GM23338 (cell line): Measurements from ENCODE around the gene SLC30A10. TPM values are rescaled to one million over a fixed set of nuclear protein-coding genes. Genes with fewer than 3 reads are reported as not detected.

Experiments
- ATAC-seq: fragments of 200-7000 bp; cut with Tn5 transposase; 3 replicates; pipeline ENCODE4 v1.9.1; 2020
- DNase-seq: peaks from one replicate; pipeline ENCODE4 v3.0.0-alpha.2; 2015; ENCODE audit warnings: low spot score
- H2AFZ ChIP-seq: fragments of 200-600 bp; sonication (generic); 2 replicates; pipeline ENCODE4 v1.8.0; 2016; ENCODE audit warnings: antibody characterized with exemption, mild to moderate bottlenecking, moderate library complexity
- H3F3A ChIP-seq: fragments of 200-600 bp; sonication (generic); replicated peaks from 2 replicates; pipeline ENCODE4 v1.8.0; 2017; ENCODE audit warnings: antibody characterized with exemption, mixed run types, low read depth
- H3K27ac ChIP-seq: fragments of 200-600 bp; sonication (generic); 2 replicates; pipeline ENCODE4 v1.6.1; 2016; ENCODE audit warnings: low read depth
- H3K27me3 ChIP-seq: fragments of 200-600 bp; sonication (generic); 2 replicates; pipeline ENCODE4 v1.8.0; 2016; ENCODE audit warnings: mild to moderate bottlenecking, mixed run types, moderate library complexity; ENCODE audit not compliant: insufficient read depth
- H3K36me3 ChIP-seq: fragments of 200-600 bp; sonication (generic); 2 replicates; pipeline ENCODE4 v1.8.0; 2016; ENCODE audit warnings: mild to moderate bottlenecking; ENCODE audit not compliant: insufficient read depth
- H3K4me1 ChIP-seq: fragments of 200-600 bp; sonication (generic); 2 replicates; pipeline ENCODE4 v1.8.0; 2016; ENCODE audit warnings: mild to moderate bottlenecking, moderate library complexity; ENCODE audit not compliant: insufficient read depth
- H3K4me2 ChIP-seq: fragments of 200-600 bp; sonication (generic); 2 replicates; pipeline ENCODE4 v1.7.1; 2017; ENCODE audit warnings: mixed run types
- H3K4me3 ChIP-seq: fragments of 200-600 bp; sonication (generic); 2 replicates; pipeline ENCODE4 v1.6.1; 2016; ENCODE audit warnings: mixed run types
- H3K79me2 ChIP-seq: fragments of 200-600 bp; sonication (generic); replicated peaks from 2 replicates; pipeline ENCODE4 v1.8.0; 2017; ENCODE audit warnings: mild to moderate bottlenecking; ENCODE audit not compliant: insufficient read depth
- H3K9me2 ChIP-seq: fragments of 200-600 bp; sonication (generic); 2 replicates; pipeline ENCODE4 v1.8.0; 2017; ENCODE audit not compliant: insufficient read depth
- H4K20me1 ChIP-seq: fragments of 200-600 bp; sonication (generic); replicated peaks from 2 replicates; pipeline ENCODE4 v1.8.0; 2017; ENCODE audit warnings: mild to moderate bottlenecking; ENCODE audit not compliant: insufficient read depth
- H3K27ac Mint-ChIP-seq: 2 replicates; pipeline ENCODE4 v1.8.0; 2020; ENCODE audit warnings: inconsistent platforms, mild to moderate bottlenecking, moderate library complexity, mixed read lengths
- H3K27me3 Mint-ChIP-seq: 3 replicates; pipeline ENCODE4 v1.8.0; 2022; ENCODE audit warnings: low read depth, mild to moderate bottlenecking, moderate library complexity, mixed read lengths, inconsistent platforms; ENCODE audit not compliant: insufficient read depth, poor library complexity
- H3K36me3 Mint-ChIP-seq: 3 replicates; pipeline ENCODE4 v1.8.0; 2021; ENCODE audit warnings: low read depth, mild to moderate bottlenecking, inconsistent platforms, moderate library complexity, mixed read lengths
- H3K4me1 Mint-ChIP-seq: 3 replicates; pipeline ENCODE4 v1.8.0; 2020; ENCODE audit warnings: mild to moderate bottlenecking, inconsistent platforms, mixed read lengths
- H3K4me3 Mint-ChIP-seq: 3 replicates; pipeline ENCODE4 v1.8.0; 2021; ENCODE audit warnings: moderate library complexity, mild to moderate bottlenecking, inconsistent platforms, mixed read lengths
- H3K9me3 Mint-ChIP-seq: 3 replicates; pipeline ENCODE4 v1.8.0; 2020; ENCODE audit warnings: moderate library complexity, mild to moderate bottlenecking, inconsistent platforms, mixed read lengths
- CREB1 ChIP-seq: fragments of 250-450 bp; sonication (Bioruptor Pico); IDR thresholded peaks from 2 replicates; pipeline ENCODE4 v1.5.0; 2020; ENCODE audit warnings: low read depth, mild to moderate bottlenecking, moderate library complexity
- ETS1 ChIP-seq: IDR thresholded peaks from 2 replicates; pipeline ENCODE4 v1.6.1; 2016; ENCODE audit warnings: antibody characterized with exemption
- EZH2 ChIP-seq: fragments of 200-600 bp; sonication (generic); IDR thresholded peaks from one replicate; pipeline ENCODE4 v1.8.0; 2017; ENCODE audit warnings: antibody characterized with exemption, mild to moderate bottlenecking, low read depth; ENCODE audit not compliant: unreplicated experiment
- EZH2phosphoT487 ChIP-seq: fragments of 200-600 bp; sonication (generic); IDR thresholded peaks from one replicate; pipeline ENCODE4 v1.8.1; 2018; ENCODE audit warnings: antibody characterized with exemption; ENCODE audit not compliant: unreplicated experiment
- JUNB ChIP-seq: IDR thresholded peaks from one replicate; pipeline ENCODE4 v1.6.1; 2016; ENCODE audit warnings: antibody characterized with exemption; ENCODE audit not compliant: unreplicated experiment
- NANOG ChIP-seq: IDR thresholded peaks from 2 replicates; pipeline ENCODE4 v1.6.1; 2016; ENCODE audit warnings: antibody characterized with exemption, borderline replicate concordance
- POLR2AphosphoS5 ChIP-seq: IDR thresholded peaks from 2 replicates; pipeline ENCODE4 v1.6.1; 2016; ENCODE audit warnings: antibody characterized with exemption, low read depth
- STAT1 ChIP-seq: IDR thresholded peaks from one replicate; pipeline ENCODE4 v1.6.1; 2016; ENCODE audit warnings: antibody characterized with exemption; ENCODE audit not compliant: unreplicated experiment
- ZNF114 ChIP-seq: fragments of 250-450 bp; sonication (Bioruptor Pico); IDR thresholded peaks from 2 replicates; pipeline ENCODE4 v1.5.0; 2020; ENCODE audit warnings: mild to moderate bottlenecking, moderate library complexity
- ZNF331 ChIP-seq: fragments of 250-450 bp; sonication (Bioruptor Pico); IDR thresholded peaks from 2 replicates; pipeline ENCODE4 v1.5.0; 2020; ENCODE audit warnings: low read depth, mild to moderate bottlenecking, moderate library complexity
- ZNF462 ChIP-seq: fragments of 250-450 bp; sonication (Bioruptor Pico); IDR thresholded peaks from 2 replicates; pipeline ENCODE4 v1.5.0; 2020; ENCODE audit warnings: mild to moderate bottlenecking, moderate library complexity
- polyA plus RNA-seq: library from polyadenylated mRNA; unstranded; fragments of >200 nt; fragmentation: Nextera tagmentation; extraction: Ambion mirVana; gene quantifications from 2 replicates; pipeline ENCODE4 v1.2.1, GENCODE V29; 2016
- total RNA-seq: library from RNA; depleted of rRNA; stranded (reverse); fragments of >200 nt; shearing (Covaris generic); gene quantifications from 2 replicates; pipeline ENCODE4 v1.2.3, GENCODE V29; 2014
- TF ChIP-seq, protein P1 (sequence below): IDR thresholded peaks from one replicate; pipeline ENCODE4 v1.6.1; 2018; ENCODE audit warnings: antibody characterized with exemption; ENCODE audit not compliant: unreplicated experiment
- TF ChIP-seq, protein P2 (sequence below), 2 experiments: fragments of 200-600 bp in 1 of 2; sonication (generic) in 1 of 2; conservative IDR thresholded peaks; 2 replicates each; pipeline versions ENCODE4 v1.5.1 to v1.6.1; 2016 to 2017; ENCODE audit warnings: antibody characterized with exemption in 2 of 2, low read depth in 2 of 2, mild to moderate bottlenecking in 2 of 2, moderate library complexity in 1 of 2

The SLC30A10 gene
- total and polyA plus RNA-seq, 2 experiments from 2014 or later: 0.47 to 1.1 TPM

GRCh38 chr1:219954052-219954451 lies 25.7 kb upstream of the SLC30A10 start:
- no peaks in the 10 kb centered on the region for H3K36me3 Mint-ChIP-seq
- Histone ChIP-seq H3K4me2 (no peak overlapping the region), H3F3A (no peaks in the 10 kb centered on the region), H3K4me3 (no peak overlapping the region), H3K27ac (no peak overlapping the region), H3K79me2 (no peaks in the 10 kb centered on the region), H3K36me3 (no peaks in the 10 kb centered on the region), H3K27me3 (no peaks in the 10 kb centered on the region), H3K4me1 (no peaks in the 10 kb centered on the region), H2AFZ (peak overlapping the region; percentile 56; the same call in 1 of the 2 replicates), H4K20me1 (no peaks in the 10 kb centered on the region), H3K9me2 (no peaks in the 10 kb centered on the region)
- no peak for DNase-seq
- TF ChIP-seq NANOG (no peak), CREB1 (CRISPR knock-in tag) (no peak), ZNF331 (CRISPR knock-in tag) (no peak), ZNF114 (CRISPR knock-in tag) (no peak), ETS1 (no peak), EZH2phosphoT487 (no peak), JUNB (no peak), ZNF462 (CRISPR knock-in tag) (no peak), STAT1 (no peak), POLR2AphosphoS5 (no peak), EZH2 (no peak)
- TF ChIP-seq, protein P1, sequence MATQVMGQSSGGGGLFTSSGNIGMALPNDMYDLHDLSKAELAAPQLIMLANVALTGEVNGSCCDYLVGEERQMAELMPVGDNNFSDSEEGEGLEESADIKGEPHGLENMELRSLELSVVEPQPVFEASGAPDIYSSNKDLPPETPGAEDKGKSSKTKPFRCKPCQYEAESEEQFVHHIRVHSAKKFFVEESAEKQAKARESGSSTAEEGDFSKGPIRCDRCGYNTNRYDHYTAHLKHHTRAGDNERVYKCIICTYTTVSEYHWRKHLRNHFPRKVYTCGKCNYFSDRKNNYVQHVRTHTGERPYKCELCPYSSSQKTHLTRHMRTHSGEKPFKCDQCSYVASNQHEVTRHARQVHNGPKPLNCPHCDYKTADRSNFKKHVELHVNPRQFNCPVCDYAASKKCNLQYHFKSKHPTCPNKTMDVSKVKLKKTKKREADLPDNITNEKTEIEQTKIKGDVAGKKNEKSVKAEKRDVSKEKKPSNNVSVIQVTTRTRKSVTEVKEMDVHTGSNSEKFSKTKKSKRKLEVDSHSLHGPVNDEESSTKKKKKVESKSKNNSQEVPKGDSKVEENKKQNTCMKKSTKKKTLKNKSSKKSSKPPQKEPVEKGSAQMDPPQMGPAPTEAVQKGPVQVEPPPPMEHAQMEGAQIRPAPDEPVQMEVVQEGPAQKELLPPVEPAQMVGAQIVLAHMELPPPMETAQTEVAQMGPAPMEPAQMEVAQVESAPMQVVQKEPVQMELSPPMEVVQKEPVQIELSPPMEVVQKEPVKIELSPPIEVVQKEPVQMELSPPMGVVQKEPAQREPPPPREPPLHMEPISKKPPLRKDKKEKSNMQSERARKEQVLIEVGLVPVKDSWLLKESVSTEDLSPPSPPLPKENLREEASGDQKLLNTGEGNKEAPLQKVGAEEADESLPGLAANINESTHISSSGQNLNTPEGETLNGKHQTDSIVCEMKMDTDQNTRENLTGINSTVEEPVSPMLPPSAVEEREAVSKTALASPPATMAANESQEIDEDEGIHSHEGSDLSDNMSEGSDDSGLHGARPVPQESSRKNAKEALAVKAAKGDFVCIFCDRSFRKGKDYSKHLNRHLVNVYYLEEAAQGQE: no peak
- TF ChIP-seq, protein P2, sequence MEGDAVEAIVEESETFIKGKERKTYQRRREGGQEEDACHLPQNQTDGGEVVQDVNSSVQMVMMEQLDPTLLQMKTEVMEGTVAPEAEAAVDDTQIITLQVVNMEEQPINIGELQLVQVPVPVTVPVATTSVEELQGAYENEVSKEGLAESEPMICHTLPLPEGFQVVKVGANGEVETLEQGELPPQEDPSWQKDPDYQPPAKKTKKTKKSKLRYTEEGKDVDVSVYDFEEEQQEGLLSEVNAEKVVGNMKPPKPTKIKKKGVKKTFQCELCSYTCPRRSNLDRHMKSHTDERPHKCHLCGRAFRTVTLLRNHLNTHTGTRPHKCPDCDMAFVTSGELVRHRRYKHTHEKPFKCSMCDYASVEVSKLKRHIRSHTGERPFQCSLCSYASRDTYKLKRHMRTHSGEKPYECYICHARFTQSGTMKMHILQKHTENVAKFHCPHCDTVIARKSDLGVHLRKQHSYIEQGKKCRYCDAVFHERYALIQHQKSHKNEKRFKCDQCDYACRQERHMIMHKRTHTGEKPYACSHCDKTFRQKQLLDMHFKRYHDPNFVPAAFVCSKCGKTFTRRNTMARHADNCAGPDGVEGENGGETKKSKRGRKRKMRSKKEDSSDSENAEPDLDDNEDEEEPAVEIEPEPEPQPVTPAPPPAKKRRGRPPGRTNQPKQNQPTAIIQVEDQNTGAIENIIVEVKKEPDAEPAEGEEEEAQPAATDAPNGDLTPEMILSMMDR (conservative IDR thresholded peaks at IDR 0.05; ENCODE audit: low read depth in 2 of 2): no peak
- no peaks in the 10 kb centered on the region for H3K4me1 Mint-ChIP-seq
- H3K27me3 Mint-ChIP-seq: no peaks in the 10 kb centered on the region
- no peak for ATAC-seq
- no peak overlapping the region for H3K27ac Mint-ChIP-seq
- no peaks in the 10 kb centered on the region; the same call in 1 of the 3 replicates for H3K9me3 Mint-ChIP-seq
- H3K4me3 Mint-ChIP-seq: no peak overlapping the region
